GM18867 (cell line): ENCODE data around the gene RTF1.

ENCODE experiments used
- ATAC-seq: cut with Tn5 transposase; IDR thresholded peaks from one replicate; pipeline ENCODE4 v1.9.1; 2021; ENCODE audit warnings: mild to moderate bottlenecking, moderate library complexity; ENCODE audit not compliant: unreplicated experiment

RTF1 gene

DNA sequence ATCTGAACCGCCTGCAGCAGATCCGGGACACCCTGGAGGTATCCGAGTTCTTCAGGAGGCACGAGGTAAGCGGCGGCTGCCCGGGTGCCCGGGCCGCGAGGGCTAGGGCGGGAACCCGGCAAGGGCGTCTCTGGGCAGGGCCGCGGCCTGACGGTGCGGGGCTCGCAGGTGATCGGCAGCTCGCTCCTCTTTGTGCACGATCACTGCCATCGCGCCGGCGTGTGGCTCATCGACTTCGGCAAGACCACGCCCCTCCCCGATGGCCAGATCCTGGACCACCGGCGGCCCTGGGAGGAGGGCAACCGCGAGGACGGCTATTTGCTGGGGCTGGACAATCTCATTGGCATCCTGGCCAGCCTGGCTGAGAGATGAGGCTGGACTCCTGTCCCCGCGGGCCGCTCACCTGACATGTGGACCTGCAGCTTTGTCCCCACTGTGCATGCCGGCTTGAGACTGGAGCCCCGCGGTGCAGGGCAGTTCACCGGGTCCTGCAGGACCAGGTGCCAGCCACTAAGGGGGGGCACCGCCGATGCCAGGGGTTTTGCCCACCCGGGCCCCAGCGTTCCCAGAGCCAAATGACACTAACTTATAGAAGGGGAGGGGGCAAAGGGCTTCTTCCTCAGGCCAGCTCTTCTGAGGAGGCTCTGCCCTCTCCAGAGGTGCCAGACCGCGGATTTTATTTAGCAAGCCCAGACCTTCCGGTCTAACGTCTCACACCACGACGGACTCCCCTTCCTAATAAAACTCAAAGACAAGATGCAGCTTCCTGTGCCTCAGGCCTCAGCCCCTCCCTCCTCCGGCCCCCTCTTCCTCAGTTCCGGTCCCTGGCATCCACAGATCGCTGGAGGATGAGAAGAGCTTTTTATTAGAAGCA, 86.1 kb downstream of the RTF1 start:
- no peak for ATAC-seq

DNA sequence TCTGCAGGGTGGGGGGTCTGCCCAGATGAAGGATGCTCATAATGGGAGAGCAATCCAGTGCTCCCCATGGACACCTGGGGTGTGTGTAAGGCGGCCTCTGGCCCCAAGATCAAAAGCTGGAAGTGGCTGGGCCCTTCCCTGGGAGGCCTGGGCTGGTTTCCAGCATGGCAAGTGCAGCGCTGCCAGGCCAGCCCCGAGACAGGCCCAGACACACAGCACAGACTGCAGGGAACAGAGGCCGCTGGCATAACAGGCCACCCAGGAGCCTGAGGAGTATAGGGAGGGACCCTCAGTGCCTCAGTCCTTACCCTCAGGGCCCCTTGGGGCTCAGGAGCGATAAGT, 86.7 kb downstream of the RTF1 start:
- no peak for ATAC-seq

DNA sequence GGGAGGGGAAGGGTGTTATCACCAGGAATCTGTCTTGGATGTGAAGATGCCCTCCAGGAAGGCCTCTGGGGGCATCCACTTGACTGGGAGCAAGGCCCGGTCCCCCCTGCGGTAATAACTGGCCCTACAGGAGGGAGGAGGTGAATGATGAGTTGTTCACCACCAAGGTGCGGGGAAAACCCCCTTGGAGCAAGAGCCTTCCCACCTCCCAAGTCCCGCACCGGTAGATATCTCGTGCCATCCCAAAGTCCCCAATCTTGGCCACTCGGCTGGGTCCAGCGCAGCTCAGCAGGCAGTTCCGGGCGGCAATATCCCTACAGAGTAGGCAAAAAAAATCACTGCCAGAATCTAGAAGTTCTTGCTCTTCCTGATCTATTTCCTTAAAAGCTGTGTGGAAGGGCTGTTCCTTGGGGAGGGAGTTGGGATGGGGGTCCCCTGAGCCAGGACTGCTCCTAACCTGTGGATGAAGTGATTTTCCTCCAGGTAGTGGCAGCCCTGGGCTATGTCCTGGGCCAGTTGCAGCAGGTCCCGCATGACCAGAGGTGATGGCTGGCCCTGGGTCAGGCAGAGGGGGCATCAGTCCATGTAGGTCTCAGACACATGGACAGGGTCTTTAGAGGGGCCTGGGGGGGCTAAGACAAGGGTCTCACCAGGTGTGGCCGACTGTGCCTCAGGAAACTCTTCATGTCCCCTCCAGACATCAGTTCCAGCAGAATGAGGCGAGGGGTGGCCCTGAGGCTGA, 88.0 kb downstream of the RTF1 start:
- no peak for ATAC-seq

DNA sequence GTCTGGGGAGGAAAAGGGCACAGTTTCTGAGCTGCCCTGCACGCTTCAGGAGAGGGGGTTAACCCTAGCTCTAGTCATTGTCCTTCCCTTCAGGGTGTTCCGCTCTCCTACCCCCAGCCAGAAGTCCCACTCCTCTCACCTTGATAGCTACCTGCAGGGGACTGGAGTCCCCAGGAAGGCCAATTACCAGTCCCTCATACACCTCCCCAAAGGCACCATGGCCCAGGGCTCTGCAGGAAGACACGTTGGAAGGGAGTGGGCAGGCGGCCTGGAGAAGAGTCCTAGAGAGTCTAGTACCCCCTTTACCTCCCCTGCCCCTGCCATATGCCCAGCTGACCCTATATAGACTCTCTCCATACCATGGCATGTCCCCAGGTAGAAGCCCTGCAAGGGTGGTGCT, 88.9 kb downstream of the RTF1 start:
- ATAC-seq = no peak

DNA sequence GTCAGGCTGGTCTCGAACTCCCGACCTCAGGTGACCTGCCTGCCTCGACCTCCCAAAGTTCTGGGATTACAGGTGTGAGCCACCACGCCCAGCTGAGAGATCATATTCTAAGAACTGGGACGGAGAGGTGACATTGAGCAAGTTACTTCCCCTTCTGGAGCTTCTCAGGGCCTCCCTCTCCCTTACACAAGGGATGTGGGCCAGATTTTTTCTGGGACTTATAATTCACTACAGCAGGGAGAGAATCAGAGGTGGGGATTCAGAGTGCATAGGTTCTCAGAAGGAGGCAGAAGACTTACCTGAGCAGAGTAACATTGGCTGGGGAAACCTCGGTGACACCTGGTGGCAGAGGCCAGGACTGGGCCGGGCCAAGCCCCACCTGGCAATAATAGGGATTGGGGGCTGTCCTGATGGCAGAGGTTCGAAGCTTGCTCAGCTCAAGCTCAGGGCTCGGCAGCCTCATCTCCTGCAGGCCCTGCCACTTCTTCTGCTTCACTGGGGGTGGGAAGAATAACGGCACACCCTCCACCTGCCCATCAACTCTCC, 90.0 kb downstream of the RTF1 start:
- no peak for ATAC-seq

DNA sequence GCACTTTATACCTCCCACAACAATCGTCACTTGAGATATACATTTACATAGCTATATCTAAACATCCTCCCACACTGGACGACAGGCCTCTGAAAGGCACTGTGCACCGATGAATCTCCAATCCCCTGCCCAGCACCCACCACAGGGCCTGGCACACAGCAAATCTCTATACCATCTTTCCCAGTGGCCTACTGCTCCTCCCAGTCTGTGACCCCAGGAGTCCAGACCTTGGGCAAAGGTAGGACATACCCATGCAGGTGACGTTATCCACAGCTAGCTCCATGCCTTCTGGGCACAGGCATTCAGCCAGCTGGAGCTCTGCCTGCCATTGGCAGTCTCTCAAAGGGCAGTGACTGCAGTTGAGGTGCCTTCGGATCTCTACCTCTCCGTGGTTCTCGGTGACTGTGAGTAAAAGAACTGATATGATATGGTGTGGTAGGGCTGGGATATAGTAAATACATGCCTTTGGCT, 91.0 kb downstream of the RTF1 start:
- ATAC-seq = no peak

DNA sequence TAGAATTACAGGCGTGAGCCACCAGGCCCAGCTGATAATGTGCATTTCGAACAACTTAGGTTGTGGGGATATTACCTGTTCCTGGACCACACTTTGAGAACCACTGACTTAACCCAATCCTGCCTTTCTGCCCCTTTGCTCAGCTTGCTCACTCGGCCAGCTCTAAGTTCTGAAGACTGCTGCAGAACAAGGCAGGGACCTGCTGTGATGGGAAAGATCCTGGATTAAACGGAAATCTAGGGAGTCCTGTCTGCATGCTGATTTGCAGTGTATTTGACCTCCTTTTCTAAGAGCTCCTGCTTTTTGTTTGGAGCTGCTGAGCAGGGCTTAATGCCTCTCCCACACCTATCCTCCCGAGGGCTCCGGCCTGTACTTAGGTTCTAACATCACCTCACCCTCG, 93.8 kb downstream of the RTF1 start:
- ATAC-seq = no peak

DNA sequence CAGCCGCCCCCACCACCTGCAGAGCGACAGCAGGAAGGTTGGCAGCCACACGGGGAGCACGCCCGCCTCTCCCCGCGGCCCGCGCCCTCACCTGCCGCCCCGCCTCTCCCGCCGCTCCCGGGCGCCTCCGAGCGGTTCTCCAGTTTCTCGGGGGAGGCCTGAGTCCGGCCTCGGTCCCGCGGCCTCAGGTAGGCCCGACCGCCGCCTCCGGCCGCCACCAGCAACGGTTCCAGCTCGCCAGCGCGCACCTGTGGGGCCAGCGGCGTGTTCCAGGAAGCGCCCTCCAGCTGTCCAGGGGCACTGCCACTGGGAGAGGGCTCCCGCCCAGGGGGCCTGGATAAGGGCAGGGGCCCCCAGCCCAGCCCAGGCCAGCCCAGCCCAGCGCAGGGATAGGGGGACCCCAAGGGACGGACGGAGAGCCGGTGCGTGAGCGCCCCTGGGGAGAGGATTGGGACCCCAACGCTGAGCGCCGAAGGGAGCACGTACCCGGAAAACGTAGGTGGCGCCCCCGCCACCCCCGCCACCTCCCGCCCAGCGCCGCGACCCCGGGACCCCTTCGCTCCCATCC, 94.5 kb downstream of the RTF1 start:
- no peak for ATAC-seq

DNA sequence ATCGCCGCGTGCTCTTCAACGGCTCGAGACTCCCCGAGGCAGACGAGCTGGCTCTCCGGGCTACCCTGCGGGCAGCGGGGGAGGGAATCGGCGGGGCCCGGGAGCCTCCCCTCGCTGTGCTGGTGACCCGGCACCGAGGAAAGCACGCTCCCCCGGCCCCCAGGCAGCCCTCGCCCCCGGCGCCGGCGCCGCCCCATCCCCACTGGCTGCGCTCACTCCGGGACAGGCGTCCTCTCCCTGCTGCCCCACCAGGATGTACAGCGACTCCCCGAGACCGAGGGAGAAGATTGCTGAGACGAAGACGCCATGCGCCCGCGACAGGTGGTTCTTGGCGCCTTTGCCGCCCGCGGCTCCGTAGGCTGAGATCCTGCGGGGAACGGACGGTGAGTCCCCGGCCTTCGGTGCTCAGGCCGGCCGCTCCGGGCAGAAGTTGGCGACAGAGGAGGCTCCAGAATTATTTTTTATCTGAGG, 95.0 kb downstream of the RTF1 start:
- no peak for ATAC-seq

DNA sequence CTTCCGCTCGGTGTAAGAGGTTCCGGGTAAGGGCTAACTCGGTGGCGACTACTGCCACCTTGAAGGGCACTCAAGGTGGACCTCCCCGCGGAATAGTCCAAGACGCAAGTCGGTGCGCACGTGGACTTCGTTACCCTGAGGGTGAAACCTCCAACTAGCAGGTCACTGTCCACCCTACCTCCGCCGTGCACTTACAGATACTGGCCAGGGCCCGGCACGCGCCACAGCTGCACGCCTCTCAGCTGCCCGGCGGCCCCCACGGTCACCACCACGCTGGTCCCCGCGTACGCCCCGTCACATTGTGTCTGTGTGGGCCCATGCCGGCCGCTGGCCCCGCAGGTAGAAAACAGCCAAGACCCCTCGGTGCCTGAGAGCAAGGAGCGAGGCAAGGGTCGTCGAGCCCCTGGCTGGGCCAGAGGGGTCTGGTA, 95.6 kb downstream of the RTF1 start:
- no peak for ATAC-seq

DNA sequence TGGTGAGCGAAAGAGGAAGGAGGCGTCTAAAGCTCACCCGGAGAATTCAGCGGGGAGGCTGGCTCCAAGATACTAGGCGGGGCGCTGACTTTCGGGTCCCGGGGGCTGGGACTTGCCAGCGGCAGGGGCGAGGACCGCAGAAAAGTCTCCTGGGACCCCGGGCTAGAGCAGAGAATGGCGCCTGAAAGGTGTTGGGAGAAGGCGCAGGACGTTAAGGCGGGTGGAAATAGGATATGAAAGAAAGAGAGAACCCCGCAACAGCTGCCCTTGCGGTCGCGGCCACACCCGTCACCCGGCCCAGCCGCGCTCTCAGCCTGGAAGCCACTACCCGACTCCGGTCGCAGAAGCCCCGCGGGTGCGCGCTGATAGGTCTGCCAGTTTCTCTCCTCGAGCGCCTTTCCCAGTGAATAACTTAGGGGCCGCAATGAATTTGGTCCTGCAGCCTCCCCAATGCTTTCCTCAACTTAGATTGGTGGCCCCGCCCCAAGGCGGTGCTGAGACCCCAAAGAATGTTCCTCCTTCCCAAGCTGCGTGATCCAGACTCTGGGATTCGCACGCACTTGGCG, 96.1 kb downstream of the RTF1 start:
- ATAC-seq = no peak

DNA sequence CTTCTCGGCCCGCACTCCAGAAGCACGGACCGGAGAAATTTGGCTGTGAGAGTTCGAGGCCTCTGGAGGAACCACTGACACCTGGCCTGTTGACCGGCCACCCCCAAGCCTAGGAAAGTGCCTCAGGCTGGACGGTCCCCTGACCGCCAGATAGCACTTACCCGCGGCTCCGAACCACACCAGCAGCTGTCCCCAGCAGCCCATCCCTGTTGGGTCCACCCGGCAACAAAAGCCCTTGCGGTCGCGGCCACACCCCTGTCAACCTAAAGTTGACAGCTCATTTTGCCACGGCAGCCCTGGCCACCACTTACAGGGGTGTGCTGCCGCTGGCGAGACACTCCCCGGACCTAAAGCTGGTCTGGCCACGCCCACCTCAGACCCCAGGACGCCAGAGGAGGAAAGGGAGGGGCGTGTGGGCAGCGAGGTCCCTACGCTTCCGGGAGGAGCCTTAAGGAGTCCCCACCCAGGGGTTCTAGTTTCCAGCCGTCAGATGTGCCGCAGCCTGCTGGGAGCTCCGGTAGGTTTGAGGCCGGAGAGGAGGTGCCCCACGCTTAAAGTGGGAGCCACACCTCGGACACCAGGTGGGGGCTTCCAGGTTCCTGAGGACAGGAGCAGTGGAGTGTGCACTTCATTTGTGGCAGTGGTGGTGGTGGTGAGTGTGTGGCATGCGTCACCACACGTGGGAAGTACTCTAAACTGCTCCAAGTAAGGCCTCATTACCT, 96.8 kb downstream of the RTF1 start, which contains the start of gene LTK:
Gene LTK (minus strand): TSS at position 322 of the 722 bp plus-strand sequence. CDS start 118 bp downstream, at position 204.
- no peak for ATAC-seq

DNA sequence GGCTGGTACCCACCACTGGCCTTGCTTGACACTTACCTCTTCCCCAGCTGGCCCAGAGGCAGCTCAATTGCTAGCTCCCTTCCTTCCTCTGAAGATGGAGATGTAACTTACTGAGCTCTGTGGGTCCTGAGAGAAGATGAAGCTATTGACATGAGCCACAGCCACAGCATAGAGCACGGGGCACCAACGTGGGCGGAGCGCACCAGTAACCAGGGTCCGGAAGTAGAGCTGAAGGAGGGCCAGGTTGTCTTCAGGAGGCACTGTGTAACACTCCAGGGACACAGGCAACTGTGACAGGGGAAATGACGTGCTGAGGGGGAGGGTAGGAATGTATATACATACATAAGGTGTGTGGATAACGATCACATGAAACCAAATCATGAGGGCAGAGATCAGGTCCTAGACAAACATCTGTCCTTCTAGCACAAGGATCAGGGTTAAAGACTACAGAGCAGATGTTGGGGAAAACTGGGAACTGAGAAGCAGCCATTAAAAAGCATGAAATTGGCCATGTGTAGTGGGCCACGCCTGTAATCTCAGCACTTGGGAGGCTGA, 101.1 kb downstream of the RTF1 start:
- no peak for ATAC-seq

DNA sequence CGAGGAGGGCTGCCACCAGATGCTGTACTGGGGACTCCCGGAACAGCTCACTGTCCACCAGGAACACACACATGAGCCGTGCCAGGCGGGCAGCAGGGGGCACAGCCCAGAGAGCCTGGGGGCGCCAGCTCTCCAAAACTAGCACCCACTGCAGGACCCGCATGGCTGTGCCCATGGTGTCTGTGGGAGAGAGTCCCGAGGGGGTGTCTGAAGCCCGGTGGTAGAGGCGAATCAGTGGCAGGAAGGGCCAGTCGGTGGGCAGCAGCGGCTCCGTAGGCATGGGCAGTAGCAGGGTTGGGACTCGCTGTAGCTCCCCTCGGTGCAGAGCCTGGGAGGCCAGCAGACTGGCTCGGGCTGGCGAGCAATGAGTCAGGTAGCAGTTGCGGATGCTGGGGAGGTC, 103.7 kb downstream of the RTF1 start:
- no peak for ATAC-seq

DNA sequence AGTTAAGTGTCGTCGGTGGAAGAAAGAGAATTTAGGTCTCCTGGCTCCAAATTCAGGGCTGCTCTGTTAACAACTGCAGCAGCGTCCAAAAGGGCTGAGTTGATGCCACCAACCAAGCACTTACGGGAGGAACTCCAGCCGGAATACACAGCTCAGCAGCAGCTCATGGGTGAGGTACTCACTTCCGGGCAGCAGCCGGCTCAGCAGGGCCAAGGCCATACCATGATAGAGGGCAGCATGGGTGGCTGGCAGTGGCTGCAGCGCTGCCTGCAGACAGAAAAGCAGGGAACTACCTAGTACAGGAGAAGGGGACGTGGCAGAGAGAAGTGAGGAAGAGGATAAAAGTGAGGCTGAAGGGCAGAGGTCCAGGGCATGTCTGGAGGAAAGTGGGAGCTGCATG, 104.7 kb downstream of the RTF1 start:
- no peak for ATAC-seq

DNA sequence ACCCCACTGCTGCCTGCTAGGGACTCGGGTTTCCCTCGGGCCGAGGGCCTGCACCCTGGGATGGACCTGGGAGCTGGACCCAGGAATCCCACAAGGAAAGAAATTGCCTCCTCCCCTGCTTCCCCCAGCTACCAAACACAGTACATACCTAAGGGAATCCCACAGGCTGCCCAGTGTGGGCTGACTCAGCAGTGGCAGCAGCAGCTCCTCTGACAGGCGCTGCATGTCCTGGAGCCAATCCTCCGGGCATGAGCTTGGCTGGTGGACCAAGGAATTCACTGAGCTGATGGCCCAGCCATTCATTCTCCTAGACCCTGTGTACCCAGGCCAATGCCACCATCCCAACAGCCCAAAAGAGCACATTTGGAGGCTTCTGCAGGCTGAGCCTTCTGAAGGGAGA, 106.2 kb downstream of the RTF1 start:
- no peak for ATAC-seq

DNA sequence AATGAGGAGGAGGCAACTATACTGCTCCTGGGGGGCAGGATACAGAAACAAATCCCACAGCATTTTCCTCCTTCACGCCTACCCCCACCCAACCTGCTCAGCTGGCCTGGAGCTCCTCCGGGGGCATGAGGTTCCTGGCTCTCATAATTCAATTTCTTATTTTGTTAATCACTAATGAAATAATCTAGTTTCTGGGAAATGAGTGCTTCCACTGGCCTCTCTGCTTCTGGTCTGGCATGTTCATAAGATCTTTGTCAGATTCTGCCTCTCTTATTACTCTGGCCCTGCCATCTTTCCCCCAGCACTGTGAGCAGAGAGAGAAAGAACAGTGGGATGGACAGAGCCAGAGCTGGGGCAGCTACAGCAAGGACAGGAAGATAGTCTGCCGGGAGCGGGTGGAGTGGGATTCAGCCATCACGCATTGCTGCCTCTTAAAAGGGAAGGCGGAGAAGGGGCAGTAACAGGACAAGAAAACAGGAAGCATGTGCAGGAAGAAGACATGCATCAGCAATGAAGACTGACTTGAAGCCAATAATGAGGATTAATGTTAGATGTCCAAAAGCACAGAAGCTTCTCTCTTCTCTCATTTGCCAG, 113.6 kb downstream of the RTF1 start:
- no peak for ATAC-seq
